ENCODE measurements around the gene SRGAP1.

DNA sequence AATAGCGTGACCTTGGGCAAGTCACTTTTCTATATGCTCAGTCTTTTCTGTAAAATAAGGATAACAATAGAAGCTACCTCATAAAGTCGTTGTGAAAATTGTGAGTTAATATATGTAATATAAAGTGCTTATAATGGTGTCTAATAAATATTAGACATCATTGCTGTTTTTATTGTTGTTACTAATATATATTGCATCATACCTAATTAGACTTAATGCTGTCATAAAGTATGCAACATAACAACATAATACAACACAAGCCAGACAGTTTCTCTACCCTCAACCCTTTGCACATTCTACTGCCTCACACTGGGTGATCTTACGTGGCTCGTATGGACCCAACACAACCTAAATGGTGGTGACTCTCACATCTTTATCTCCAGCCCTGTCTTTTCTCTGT is 240.7 kb downstream of the SRGAP1 start:
- TF ChIP-seq POLR2AphosphoS5 (IDR thresholded peaks at IDR 0.05; ENCODE audit: low read depth, low read length) (no peak), POLR2A (IDR thresholded peaks at IDR 0.05; ENCODE audit: low read depth, low read length) (no peak)
